Panc1 (cell line): ENCODE results near the gene EYA2. TPM values are rescaled to one million over a fixed set of nuclear protein-coding genes. Genes with fewer than 3 reads are reported as not detected.
"Not testable (repeated sequence)": the region's sequence is repeated elsewhere in the genome, so short reads cannot be mapped to it uniquely, and the experiment has no call there.

Source experiments
- ATAC-seq: fragments of 200-7000 bp; cut with Tn5 transposase; 2 replicates; pipeline ENCODE4 v1.9.1; 2020; ENCODE audit warnings: mild to moderate bottlenecking, moderate library complexity
- BruUV-seq: library from RNA; stranded (reverse); fragments of 400-500 nt; replicated peaks from 2 replicates; lab custom pipeline; 2021; lab: Mats Ljungman, UMichigan
- CTCF ChIA-PET: fragments of 300-600 bp; sonication (Branson Sonifier 250); formaldehyde crosslinking; loops from one replicate; lab custom pipeline; 2022; ENCODE audit warnings: antibody characterized with exemption; lab: Charles Lee
- POLR2A ChIA-PET: fragments of 300-600 bp; sonication (Branson Sonifier 250); formaldehyde crosslinking; loops from one replicate; lab custom pipeline; 2022; ENCODE audit warnings: antibody characterized with exemption; lab: Charles Lee
- DNase-seq: peaks from one replicate; pipeline ENCODE4 v3.0.0-alpha.2; 2010; ENCODE audit warnings: low read depth, low spot score
- H3K27ac ChIP-seq: 2 replicates; pipeline ENCODE4 v1.5.1; 2011; ENCODE audit warnings: mild to moderate bottlenecking, low read length, inconsistent platforms
- H3K27me3 ChIP-seq: fragments of 200-500 bp; sonication (Bioruptor generic); 2 replicates; pipeline ENCODE4 v1.6.0; 2014; ENCODE audit warnings: low read length, inconsistent platforms; ENCODE audit not compliant: control insufficient read depth, insufficient read depth
- H3K36me3 ChIP-seq: fragments of 200-500 bp; sonication (Bioruptor generic); 2 replicates; pipeline ENCODE4 v1.5.1; 2014; ENCODE audit warnings: inconsistent platforms, mild to moderate bottlenecking, low read length, moderate library complexity; ENCODE audit not compliant: control insufficient read depth, insufficient read depth
- H3K4me1 ChIP-seq: 2 replicates; pipeline ENCODE4 v1.5.1; 2011; ENCODE audit warnings: inconsistent platforms, mild to moderate bottlenecking, low read length, moderate library complexity; ENCODE audit not compliant: control insufficient read depth, insufficient read depth
- H3K4me3 ChIP-seq, 2 experiments: 2 replicates each; pipeline ENCODE4 v1.5.1; 2011 to 2012; ENCODE audit warnings: low read depth in 2 of 2, low read length in 2 of 2, mild to moderate bottlenecking in 2 of 2, inconsistent platforms in 1 of 2, moderate library complexity in 1 of 2
- H3K9me3 ChIP-seq: fragments of 200-500 bp; sonication (Bioruptor generic); 2 replicates; pipeline ENCODE4 v1.5.1; 2014; ENCODE audit warnings: low read depth, mild to moderate bottlenecking, inconsistent platforms, low read length, moderate library complexity; ENCODE audit not compliant: control insufficient read depth, insufficient read depth
- POLR2AphosphoS5 ChIP-seq: IDR thresholded peaks from 2 replicates; pipeline ENCODE4 v1.6.1; 2012; ENCODE audit warnings: mild to moderate bottlenecking, low read depth, low read length, moderate library complexity
- REST ChIP-seq, 2 experiments: IDR thresholded peaks; 2 replicates each; pipeline ENCODE4 v1.6.1; 2011 to 2012; ENCODE audit warnings: low read depth in 2 of 2, control low read depth in 1 of 2, low read length in 1 of 2, mild to moderate bottlenecking in 1 of 2, moderate library complexity in 1 of 2; ENCODE audit not compliant: insufficient read depth in 1 of 2
- SIN3A ChIP-seq: IDR thresholded peaks from 2 replicates; pipeline ENCODE4 v1.6.1; 2012; ENCODE audit warnings: low read depth, mild to moderate bottlenecking, low read length, moderate library complexity, borderline replicate concordance; ENCODE audit not compliant: insufficient read depth
- TCF7L2 ChIP-seq: IDR thresholded peaks from 2 replicates; pipeline ENCODE4 v1.6.1; 2011; ENCODE audit warnings: mild to moderate bottlenecking, low read depth, low read length, inconsistent platforms
- in situ Hi-C: cut with HindIII; loops from 2 replicates; pipeline ENCODE4 v1.10.0; 2016; ENCODE audit warnings: low sequenced_read_pairs, low pct_unique_long_range_greater_than_20kb
- intact Hi-C: fragments of 100-400 bp; cut with micrococcal nuclease; formaldehyde crosslinking; loops from one replicate; pipeline ENCODE4 v1.10.0; 2022; ENCODE audit not compliant: unreplicated experiment
- total RNA-seq: library from RNA; stranded (reverse); gene quantifications from one replicate; pipeline ENCODE4 v1.2.1, GENCODE V29; 2021; ENCODE audit not compliant: unreplicated experiment
- TF ChIP-seq, protein P1 (sequence below): fragments of 450-650 bp; IDR thresholded peaks from 2 replicates; pipeline ENCODE4 v1.5.1; 2017; ENCODE audit warnings: mild to moderate bottlenecking

EYA2 gene
- total RNA-seq, 1 experiment from 2014 or later = 1.9 TPM

GRCh38 chr20:46920114-46920513, 25.5 kb downstream of the EYA2 start:
- POLR2A ChIA-PET = no interaction called here
- BruUV-seq = no TSS peak
- no peaks in the 10 kb centered on the region for H3K27me3 ChIP-seq
- CTCF ChIA-PET = no interaction called here
- ATAC-seq = no peak
- H3K4me1 ChIP-seq = no peaks in the 10 kb centered on the region
- DNase-seq = no peak
- no peaks in the 10 kb centered on the region for H3K36me3 ChIP-seq
- TF ChIP-seq POLR2AphosphoS5 (no peak), SIN3A (no peak), TCF7L2 (no peak), REST (IDR thresholded peaks at IDR 0.05; ENCODE audit: insufficient read depth in 1 of 2, low read depth in 2 of 2, low read length in 1 of 2) (no peak)
- TF ChIP-seq, protein P1, sequence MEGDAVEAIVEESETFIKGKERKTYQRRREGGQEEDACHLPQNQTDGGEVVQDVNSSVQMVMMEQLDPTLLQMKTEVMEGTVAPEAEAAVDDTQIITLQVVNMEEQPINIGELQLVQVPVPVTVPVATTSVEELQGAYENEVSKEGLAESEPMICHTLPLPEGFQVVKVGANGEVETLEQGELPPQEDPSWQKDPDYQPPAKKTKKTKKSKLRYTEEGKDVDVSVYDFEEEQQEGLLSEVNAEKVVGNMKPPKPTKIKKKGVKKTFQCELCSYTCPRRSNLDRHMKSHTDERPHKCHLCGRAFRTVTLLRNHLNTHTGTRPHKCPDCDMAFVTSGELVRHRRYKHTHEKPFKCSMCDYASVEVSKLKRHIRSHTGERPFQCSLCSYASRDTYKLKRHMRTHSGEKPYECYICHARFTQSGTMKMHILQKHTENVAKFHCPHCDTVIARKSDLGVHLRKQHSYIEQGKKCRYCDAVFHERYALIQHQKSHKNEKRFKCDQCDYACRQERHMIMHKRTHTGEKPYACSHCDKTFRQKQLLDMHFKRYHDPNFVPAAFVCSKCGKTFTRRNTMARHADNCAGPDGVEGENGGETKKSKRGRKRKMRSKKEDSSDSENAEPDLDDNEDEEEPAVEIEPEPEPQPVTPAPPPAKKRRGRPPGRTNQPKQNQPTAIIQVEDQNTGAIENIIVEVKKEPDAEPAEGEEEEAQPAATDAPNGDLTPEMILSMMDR = no peak
- intact Hi-C loops (no loop called here), in situ Hi-C loops (no loop called here)
- no peak overlapping the region for H3K4me3 ChIP-seq
- H3K27ac ChIP-seq = no peak overlapping the region
- H3K9me3 ChIP-seq = no peaks in the 10 kb centered on the region

DNA sequence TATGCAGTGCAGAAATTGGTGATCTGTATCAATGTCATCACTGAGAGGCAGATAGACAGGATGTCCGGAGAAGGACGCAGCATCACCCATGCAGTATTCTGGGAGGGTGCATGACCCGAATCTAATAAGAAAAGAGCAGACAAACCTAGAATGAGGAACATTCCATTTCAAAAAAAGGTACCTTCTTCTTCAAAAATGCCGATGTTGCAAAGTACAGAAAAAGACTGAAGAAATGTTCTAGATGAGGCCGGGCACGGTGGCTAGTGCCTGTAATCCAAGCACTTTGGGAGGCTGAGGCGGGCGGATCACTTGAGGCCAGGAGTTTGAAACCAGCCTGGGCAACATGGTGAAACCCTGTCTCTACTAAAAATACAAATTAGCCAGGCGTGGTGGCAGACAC, 28.2 kb downstream of the EYA2 start:
- H3K9me3 ChIP-seq, BruUV-seq, CTCF ChIA-PET: not testable (repeated sequence)

DNA sequence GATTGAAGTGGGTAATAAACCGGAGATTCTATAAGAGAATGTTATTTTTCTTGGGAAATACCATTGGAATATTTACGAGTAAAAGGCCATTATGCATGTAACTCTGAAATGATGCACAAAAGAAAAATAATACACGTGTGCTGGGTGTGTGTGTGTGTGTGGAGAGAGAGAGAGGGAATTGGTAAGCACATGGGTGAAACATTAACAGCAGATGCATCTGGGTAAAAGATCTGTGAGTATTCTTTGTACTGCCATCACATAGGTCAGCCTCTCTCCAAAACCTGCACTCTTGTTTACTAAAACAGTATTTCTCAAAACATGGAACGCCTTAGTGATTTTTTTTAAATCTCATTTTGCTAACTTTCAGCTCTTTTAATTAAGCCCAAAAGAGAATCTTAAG, 28.9 kb downstream of the EYA2 start:
- DNase-seq (no peak), ATAC-seq (no peak)
- Histone ChIP-seq H3K4me3 (no peak overlapping the region), H3K4me1 (no peaks in the 10 kb centered on the region), H3K27me3 (no peaks in the 10 kb centered on the region), H3K36me3 (no peaks in the 10 kb centered on the region), H3K9me3 (no peaks in the 10 kb centered on the region), H3K27ac (no peak overlapping the region)
- CTCF ChIA-PET = no interaction called here
- intact Hi-C loops (no loop called here), in situ Hi-C loops (no loop called here)
- POLR2A ChIA-PET = no interaction called here
- no TSS peak for BruUV-seq
- TF ChIP-seq SIN3A (no peak), POLR2AphosphoS5 (no peak), REST (IDR thresholded peaks at IDR 0.05; ENCODE audit: insufficient read depth in 1 of 2, low read depth in 2 of 2, low read length in 1 of 2) (no peak), TCF7L2 (no peak)
- TF ChIP-seq, protein P1 = no peak

More for the DNA sequence above, 28.2 kb downstream of the EYA2 start:
- in situ Hi-C loops, H3K4me1 ChIP-seq, DNase-seq, H3K27ac ChIP-seq, POLR2A ChIA-PET, intact Hi-C loops, ATAC-seq, H3K36me3 ChIP-seq, H3K4me3 ChIP-seq, H3K27me3 ChIP-seq: not testable (repeated sequence)
